Ishikawa (cell line): ENCODE measurements around the gene CD1E.

Source experiments
- CEBPB ChIP-seq: IDR thresholded peaks from 2 replicates; pipeline ENCODE4 v1.6.1; 2012
- CREB1 ChIP-seq: IDR thresholded peaks from 2 replicates; pipeline ENCODE4 v1.6.1; 2012; ENCODE audit warnings: low read depth
- EGR1 ChIP-seq: IDR thresholded peaks from 2 replicates; pipeline ENCODE4 v1.6.1; 2012
- EP300 ChIP-seq: IDR thresholded peaks from 2 replicates; pipeline ENCODE4 v1.6.1; 2012; ENCODE audit warnings: borderline replicate concordance
- FOXM1 ChIP-seq: IDR thresholded peaks from 2 replicates; pipeline ENCODE4 v1.6.1; 2012; ENCODE audit warnings: low read depth, borderline replicate concordance
- MAX ChIP-seq: IDR thresholded peaks from 2 replicates; pipeline ENCODE4 v1.6.1; 2012
- NFIC ChIP-seq: IDR thresholded peaks from 2 replicates; pipeline ENCODE4 v1.6.1; 2012
- RAD21 ChIP-seq: IDR thresholded peaks from 2 replicates; pipeline ENCODE4 v1.6.1; 2012; ENCODE audit warnings: low read depth
- REST ChIP-seq: IDR thresholded peaks from 2 replicates; pipeline ENCODE4 v1.6.1; 2012; ENCODE audit warnings: low read depth, mild to moderate bottlenecking
- TAF1 ChIP-seq: IDR thresholded peaks from 2 replicates; pipeline ENCODE4 v1.6.1; 2012; ENCODE audit warnings: low read depth, mild to moderate bottlenecking
- TCF12 ChIP-seq: IDR thresholded peaks from 2 replicates; pipeline ENCODE4 v1.6.1; 2012; ENCODE audit warnings: low read depth
- TEAD4 ChIP-seq: IDR thresholded peaks from 2 replicates; pipeline ENCODE4 v1.6.1; 2012
- USF1 ChIP-seq: IDR thresholded peaks from 2 replicates; pipeline ENCODE4 v1.6.1; 2012
- YY1 ChIP-seq: IDR thresholded peaks from 2 replicates; pipeline ENCODE4 v1.6.1; 2012; ENCODE audit warnings: low read depth
- ZBTB7A ChIP-seq: IDR thresholded peaks from 2 replicates; pipeline ENCODE4 v1.6.1; 2012; ENCODE audit warnings: low read depth

CD1E gene

GRCh38 chr1:158353303-158354075 is at the start of gene CD1E:
Gene CD1E, plus strand, starts transcription at chr1:158353894. Its CDS starts 95 bp downstream, at chr1:158353989.
- TF ChIP-seq YY1 = no peak
- TF ChIP-seq USF1 = no peak
- no peak for TF ChIP-seq NFIC
- no peak for TF ChIP-seq EP300
- TF ChIP-seq RAD21 = no peak
- TF ChIP-seq TEAD4 = no peak
- no peak for TF ChIP-seq TAF1
- no peak for TF ChIP-seq CEBPB
- no peak for TF ChIP-seq FOXM1
- no peak for TF ChIP-seq EGR1
- no peak for TF ChIP-seq MAX
- no peak for TF ChIP-seq REST
- TF ChIP-seq CREB1 = no peak

GRCh38 chr1:158310623-158311022 is 43.1 kb upstream of the CD1E start:
- no peak for TF ChIP-seq REST

GRCh38 chr1:158311066-158311465 is 42.6 kb upstream of the CD1E start:
- no peak for TF ChIP-seq CEBPB
- no peak for TF ChIP-seq CREB1
- TF ChIP-seq NFIC = no peak
- TF ChIP-seq TCF12 = no peak
- TF ChIP-seq YY1 = no peak
- TF ChIP-seq MAX = no peak
- no peak for TF ChIP-seq ZBTB7A
- TF ChIP-seq FOXM1 = no peak

- no peak for TF ChIP-seq RAD21
- TF ChIP-seq EGR1 = no peak
- TF ChIP-seq CEBPB = no peak
- no peak for TF ChIP-seq TAF1
- TF ChIP-seq NFIC = no peak
- no peak for TF ChIP-seq MAX
- no peak for TF ChIP-seq TEAD4
- TF ChIP-seq FOXM1 = no peak
- no peak for TF ChIP-seq ZBTB7A
- TF ChIP-seq CREB1 = no peak
- no peak for TF ChIP-seq EP300
- TF ChIP-seq REST = no peak
- no peak for TF ChIP-seq YY1
- TF ChIP-seq TCF12 = no peak
- TF ChIP-seq USF1 = no peak
Observed at GRCh38 chr1:158323866-158324265, 29.8 kb upstream of the CD1E start.

GRCh38 chr1:158324395-158324794 is 29.3 kb upstream of the CD1E start:
- TF ChIP-seq TEAD4 (no peak), CEBPB (no peak), CREB1 (no peak), MAX (no peak), TCF12 (no peak), NFIC (no peak), REST (no peak), EP300 (no peak), ZBTB7A (no peak), EGR1 (no peak), RAD21 (no peak), USF1 (no peak), TAF1 (no peak), YY1 (no peak), FOXM1 (no peak)
